ENCODE measurements around the gene ZNF805. TPM values are rescaled to one million over a fixed set of nuclear protein-coding genes. Genes with fewer than 3 reads are reported as not detected.

ZNF805 gene
- total RNA-seq, 1 donor from 2014 or later = 20.4 TPM

GRCh38 chr19:57233207-57233606, 7.2 kb upstream of the ZNF805 start:
- H3K36me3 Mint-ChIP-seq (ENCODE audit: low read depth, unreplicated experiment) = no peaks in the 10 kb centered on the region
- no peaks in the 10 kb centered on the region for H3K9me3 Mint-ChIP-seq (ENCODE audit: unreplicated experiment)
- H3K27ac Mint-ChIP-seq (ENCODE audit: unreplicated experiment) = no peak overlapping the region
- H3K27me3 Mint-ChIP-seq (ENCODE audit: unreplicated experiment) = no peaks in the 10 kb centered on the region
- peaks cover 5% of the 10 kb centered on the region for H3K4me1 Mint-ChIP-seq (ENCODE audit: unreplicated experiment)
- H3K4me3 Mint-ChIP-seq (ENCODE audit: unreplicated experiment) = no peak overlapping the region
- no peak for DNase-seq (ENCODE audit: low spot score)
- TF ChIP-seq, protein P1, sequence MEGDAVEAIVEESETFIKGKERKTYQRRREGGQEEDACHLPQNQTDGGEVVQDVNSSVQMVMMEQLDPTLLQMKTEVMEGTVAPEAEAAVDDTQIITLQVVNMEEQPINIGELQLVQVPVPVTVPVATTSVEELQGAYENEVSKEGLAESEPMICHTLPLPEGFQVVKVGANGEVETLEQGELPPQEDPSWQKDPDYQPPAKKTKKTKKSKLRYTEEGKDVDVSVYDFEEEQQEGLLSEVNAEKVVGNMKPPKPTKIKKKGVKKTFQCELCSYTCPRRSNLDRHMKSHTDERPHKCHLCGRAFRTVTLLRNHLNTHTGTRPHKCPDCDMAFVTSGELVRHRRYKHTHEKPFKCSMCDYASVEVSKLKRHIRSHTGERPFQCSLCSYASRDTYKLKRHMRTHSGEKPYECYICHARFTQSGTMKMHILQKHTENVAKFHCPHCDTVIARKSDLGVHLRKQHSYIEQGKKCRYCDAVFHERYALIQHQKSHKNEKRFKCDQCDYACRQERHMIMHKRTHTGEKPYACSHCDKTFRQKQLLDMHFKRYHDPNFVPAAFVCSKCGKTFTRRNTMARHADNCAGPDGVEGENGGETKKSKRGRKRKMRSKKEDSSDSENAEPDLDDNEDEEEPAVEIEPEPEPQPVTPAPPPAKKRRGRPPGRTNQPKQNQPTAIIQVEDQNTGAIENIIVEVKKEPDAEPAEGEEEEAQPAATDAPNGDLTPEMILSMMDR (IDR thresholded peaks at IDR 0.05; ENCODE audit: unreplicated experiment) = no peak

DNA sequence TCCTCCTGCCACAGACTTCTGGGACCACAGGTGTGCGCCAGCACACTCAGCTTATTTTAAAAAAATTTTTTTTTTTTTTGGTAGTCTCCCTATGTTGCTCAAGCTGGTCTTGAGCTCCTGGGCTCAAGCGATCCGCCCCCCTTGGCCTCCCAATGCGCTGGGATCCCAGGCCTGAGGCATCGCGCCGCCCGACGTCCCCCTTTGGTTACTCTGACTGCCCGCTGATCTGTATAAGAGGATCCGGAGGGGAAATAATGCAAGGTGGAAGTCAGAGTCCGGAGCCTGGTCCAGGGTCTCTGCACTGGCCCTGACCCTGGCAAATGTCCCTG, 486 bp upstream of the ZNF805 start:
- TF ChIP-seq, protein P1 (IDR thresholded peaks at IDR 0.05; ENCODE audit: unreplicated experiment) = no peak
- DNase-seq (ENCODE audit: low spot score) = no peak
- Mint-ChIP-seq H3K4me1 (ENCODE audit: unreplicated experiment) (peaks cover 10% of the 10 kb centered on the region), H3K9me3 (ENCODE audit: unreplicated experiment) (no peaks in the 10 kb centered on the region), H3K27ac (ENCODE audit: unreplicated experiment) (peak overlapping the region; percentile 83), H3K27me3 (ENCODE audit: unreplicated experiment) (peaks cover 4% of the 10 kb centered on the region), H3K4me3 (ENCODE audit: unreplicated experiment) (peak overlapping the region; percentile 93), H3K36me3 (ENCODE audit: low read depth, unreplicated experiment) (peaks cover 17% of the 10 kb centered on the region)

GRCh38 chr19:57241176-57241575, 744 bp downstream of the ZNF805 start:
- Mint-ChIP-seq H3K27me3 (ENCODE audit: unreplicated experiment) (peaks cover 6% of the 10 kb centered on the region), H3K4me1 (ENCODE audit: unreplicated experiment) (peaks cover 10% of the 10 kb centered on the region), H3K27ac (ENCODE audit: unreplicated experiment) (peak overlapping the region; percentile 79), H3K4me3 (ENCODE audit: unreplicated experiment) (peak overlapping the region; percentile 93), H3K36me3 (ENCODE audit: low read depth, unreplicated experiment) (peaks cover 23% of the 10 kb centered on the region), H3K9me3 (ENCODE audit: unreplicated experiment) (no peaks in the 10 kb centered on the region)
- TF ChIP-seq, protein P1 (IDR thresholded peaks at IDR 0.05; ENCODE audit: unreplicated experiment) = no peak
- DNase-seq (ENCODE audit: low spot score) = no peak

GRCh38 chr19:57242821-57243220, 2.4 kb downstream of the ZNF805 start:
- Mint-ChIP-seq H3K27me3 (ENCODE audit: unreplicated experiment) (peaks cover 6% of the 10 kb centered on the region), H3K4me1 (ENCODE audit: unreplicated experiment) (peaks cover 10% of the 10 kb centered on the region), H3K4me3 (ENCODE audit: unreplicated experiment) (peak overlapping the region; percentile 15), H3K36me3 (ENCODE audit: low read depth, unreplicated experiment) (peaks cover 23% of the 10 kb centered on the region), H3K9me3 (ENCODE audit: unreplicated experiment) (no peaks in the 10 kb centered on the region), H3K27ac (ENCODE audit: unreplicated experiment) (no peak overlapping the region)
- no peak for DNase-seq (ENCODE audit: low spot score)
- TF ChIP-seq, protein P1 (IDR thresholded peaks at IDR 0.05; ENCODE audit: unreplicated experiment) = no peak

GRCh38 chr19:57244513-57244912, 4.1 kb downstream of the ZNF805 start:
- H3K36me3 Mint-ChIP-seq (ENCODE audit: low read depth, unreplicated experiment) = peaks cover 23% of the 10 kb centered on the region
- peak overlapping the region; percentile 50 for H3K4me3 Mint-ChIP-seq (ENCODE audit: unreplicated experiment)
- H3K9me3 Mint-ChIP-seq (ENCODE audit: unreplicated experiment) = no peaks in the 10 kb centered on the region
- peaks cover 6% of the 10 kb centered on the region for H3K27me3 Mint-ChIP-seq (ENCODE audit: unreplicated experiment)
- DNase-seq (ENCODE audit: low spot score) = no peak
- no peak overlapping the region for H3K27ac Mint-ChIP-seq (ENCODE audit: unreplicated experiment)
- H3K4me1 Mint-ChIP-seq (ENCODE audit: unreplicated experiment) = peaks cover 10% of the 10 kb centered on the region
- TF ChIP-seq, protein P1 (IDR thresholded peaks at IDR 0.05; ENCODE audit: unreplicated experiment) = no peak

Measured in endothelial cell (in vitro differentiated cells).